Measurements from ENCODE around the gene ZNF140. TPM values are rescaled to one million over a fixed set of nuclear protein-coding genes. Genes with fewer than 3 reads are reported as not detected.
A peak's percentile ranks its signal among the peaks of the same experiment; 100 is the strongest.

ZNF140 gene
- polyA plus RNA-seq, 3 donors: 6.2 to 11.8 (median 6.3) TPM

DNA sequence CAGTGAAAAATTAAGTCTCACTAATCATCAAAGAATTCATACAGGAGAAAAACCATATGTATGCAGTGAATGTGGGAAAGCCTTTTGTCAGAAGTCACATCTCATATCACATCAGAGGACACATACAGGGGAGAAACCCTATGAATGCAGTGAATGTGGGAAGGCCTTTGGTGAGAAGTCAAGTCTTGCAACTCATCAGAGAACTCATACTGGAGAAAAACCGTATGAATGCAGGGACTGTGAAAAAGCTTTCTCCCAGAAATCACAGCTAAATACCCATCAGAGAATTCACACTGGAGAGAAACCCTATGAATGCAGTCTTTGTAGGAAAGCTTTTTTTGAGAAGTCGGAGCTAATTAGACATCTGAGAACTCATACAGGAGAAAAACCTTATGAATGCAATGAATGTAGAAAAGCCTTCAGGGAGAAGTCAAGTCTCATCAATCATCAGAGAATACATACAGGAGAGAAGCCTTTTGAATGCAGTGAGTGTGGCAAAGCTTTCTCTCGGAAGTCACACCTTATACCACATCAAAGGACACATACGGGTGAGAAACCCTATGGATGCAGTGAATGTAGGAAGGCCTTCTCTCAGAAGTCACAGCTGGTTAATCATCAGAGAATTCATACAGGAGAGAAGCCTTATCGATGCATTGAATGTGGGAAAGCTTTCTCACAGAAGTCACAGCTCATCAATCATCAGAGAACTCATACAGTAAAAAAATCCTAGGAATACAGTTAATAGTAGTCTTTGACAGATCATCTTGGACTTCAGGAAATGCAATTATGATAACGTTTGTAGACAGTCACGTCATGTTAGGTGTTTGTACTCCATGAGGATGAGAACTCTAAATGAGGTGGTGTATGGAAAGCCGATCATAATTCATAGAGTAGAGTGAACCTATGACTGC is 22.3 kb upstream of the ZNF140 start:
- Histone ChIP-seq H3K9me3 (replicated peaks in 1 of 2; ENCODE audit: control insufficient read depth in 1 of 2, insufficient read depth in 1 of 2, low read length in 2 of 2) (peaks cover 49 to 92% of the 10 kb centered on the region in 2 donors), H3K4me2 (replicated peaks; ENCODE audit: extremely low read depth, low read length, poor library complexity, severe bottlenecking) (no peak overlapping the region), H3K27me3 (ENCODE audit: control insufficient read depth in 2 of 2, insufficient read depth in 2 of 2, low read length in 2 of 2) (no peaks in the 10 kb centered on the region), H3K79me2 (ENCODE audit: insufficient read depth, low read length) (no peaks in the 10 kb centered on the region), H3K36me3 (replicated peaks in 1 of 2; ENCODE audit: control insufficient read depth in 1 of 2, insufficient read depth in 2 of 2, low read length in 2 of 2) (peaks cover 10 to 48% of the 10 kb centered on the region in 2 donors), H3K4me3 (replicated peaks in 1 of 3; ENCODE audit: low read depth in 2 of 3, low read length in 3 of 3) (peak overlapping the region in 1 of 3 experiments; percentile 23), H4K20me1 (ENCODE audit: insufficient read depth, low read length) (no peaks in the 10 kb centered on the region), H3K9ac (ENCODE audit: insufficient read depth, low read length, poor library complexity, severe bottlenecking) (no peak overlapping the region), H3K27ac (ENCODE audit: low read depth in 1 of 2, low read length in 2 of 2) (no peak overlapping the region), H2AFZ (ENCODE audit: insufficient read depth, low read depth, low read length, poor library complexity, severe bottlenecking) (no peak overlapping the region), H3K4me1 (ENCODE audit: control insufficient read depth in 1 of 2, insufficient read depth in 2 of 2, low read length in 2 of 2) (no peaks in the 10 kb centered on the region)
- DNase-seq: no peak
- intact Hi-C loops (cut with micrococcal nuclease): no loop called here
- Mint-ChIP-seq H3K36me3 (peaks cover 22 to 35% of the 10 kb centered on the region in 2 donors), H3K4me1 (no peaks in the 10 kb centered on the region), H3K9me3 (peaks cover 44 to 88% (median 84%) of the 10 kb centered on the region in 7 donors), H3K4me3 (no peak overlapping the region), H3K27ac (no peak overlapping the region), H3K27me3 (ENCODE audit: low read depth in 3 of 3) (no peaks in the 10 kb centered on the region)
- TF ChIP-seq, protein P1, sequence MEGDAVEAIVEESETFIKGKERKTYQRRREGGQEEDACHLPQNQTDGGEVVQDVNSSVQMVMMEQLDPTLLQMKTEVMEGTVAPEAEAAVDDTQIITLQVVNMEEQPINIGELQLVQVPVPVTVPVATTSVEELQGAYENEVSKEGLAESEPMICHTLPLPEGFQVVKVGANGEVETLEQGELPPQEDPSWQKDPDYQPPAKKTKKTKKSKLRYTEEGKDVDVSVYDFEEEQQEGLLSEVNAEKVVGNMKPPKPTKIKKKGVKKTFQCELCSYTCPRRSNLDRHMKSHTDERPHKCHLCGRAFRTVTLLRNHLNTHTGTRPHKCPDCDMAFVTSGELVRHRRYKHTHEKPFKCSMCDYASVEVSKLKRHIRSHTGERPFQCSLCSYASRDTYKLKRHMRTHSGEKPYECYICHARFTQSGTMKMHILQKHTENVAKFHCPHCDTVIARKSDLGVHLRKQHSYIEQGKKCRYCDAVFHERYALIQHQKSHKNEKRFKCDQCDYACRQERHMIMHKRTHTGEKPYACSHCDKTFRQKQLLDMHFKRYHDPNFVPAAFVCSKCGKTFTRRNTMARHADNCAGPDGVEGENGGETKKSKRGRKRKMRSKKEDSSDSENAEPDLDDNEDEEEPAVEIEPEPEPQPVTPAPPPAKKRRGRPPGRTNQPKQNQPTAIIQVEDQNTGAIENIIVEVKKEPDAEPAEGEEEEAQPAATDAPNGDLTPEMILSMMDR (IDR thresholded peaks at IDR 0.05): no peak
- no CpG with 5 or more reads among the region's 8 CpGs for WGBS (ENCODE audit: insufficient coverage)

DNA sequence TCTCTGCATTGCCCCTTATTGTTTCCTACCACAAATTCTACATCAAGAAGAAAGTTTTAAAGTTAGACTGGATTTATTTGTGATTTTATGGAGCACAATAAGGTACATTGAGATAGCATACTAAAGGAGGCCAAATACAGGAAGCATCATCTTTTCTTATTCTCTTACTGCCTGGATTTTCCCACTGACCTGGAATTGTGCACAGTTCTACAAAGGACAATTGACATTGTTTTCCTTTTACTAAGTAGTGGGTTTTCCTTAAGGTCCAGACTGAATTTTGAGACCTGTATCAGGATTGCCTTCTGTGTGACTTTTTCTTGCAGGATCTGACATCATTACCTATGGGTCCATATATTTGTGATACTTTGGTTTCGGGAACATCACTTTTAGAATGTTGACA is 18.8 kb upstream of the ZNF140 start:
- Histone ChIP-seq H3K27me3 (ENCODE audit: control insufficient read depth in 2 of 2, insufficient read depth in 2 of 2, low read length in 2 of 2) (no peaks in the 10 kb centered on the region), H2AFZ (ENCODE audit: insufficient read depth, low read depth, low read length, poor library complexity, severe bottlenecking) (no peak overlapping the region), H3K4me1 (ENCODE audit: control insufficient read depth in 1 of 2, insufficient read depth in 2 of 2, low read length in 2 of 2) (no peaks in the 10 kb centered on the region), H3K36me3 (replicated peaks in 1 of 2; ENCODE audit: control insufficient read depth in 1 of 2, insufficient read depth in 2 of 2, low read length in 2 of 2) (peaks cover 0 to 23% of the 10 kb centered on the region in 2 donors), H3K4me3 (replicated peaks in 1 of 3; ENCODE audit: low read depth in 2 of 3, low read length in 3 of 3) (peak overlapping the region in 1 of 3 experiments; percentile 23), H3K4me2 (replicated peaks; ENCODE audit: extremely low read depth, low read length, poor library complexity, severe bottlenecking) (no peak overlapping the region), H4K20me1 (ENCODE audit: insufficient read depth, low read length) (no peaks in the 10 kb centered on the region), H3K9ac (ENCODE audit: insufficient read depth, low read length, poor library complexity, severe bottlenecking) (no peak overlapping the region), H3K79me2 (ENCODE audit: insufficient read depth, low read length) (no peaks in the 10 kb centered on the region), H3K9me3 (replicated peaks in 1 of 2; ENCODE audit: control insufficient read depth in 1 of 2, insufficient read depth in 1 of 2, low read length in 2 of 2) (peaks cover 63 to 100% of the 10 kb centered on the region in 2 donors), H3K27ac (ENCODE audit: low read depth in 1 of 2, low read length in 2 of 2) (no peak overlapping the region)
- Mint-ChIP-seq H3K36me3 (peaks cover 4 to 10% of the 10 kb centered on the region in 2 donors), H3K27me3 (ENCODE audit: low read depth in 3 of 3) (peaks cover 0 to 2% (median 0%) of the 10 kb centered on the region in 3 donors), H3K27ac (no peak overlapping the region), H3K4me3 (no peak overlapping the region), H3K9me3 (peaks cover 60 to 98% (median 95%) of the 10 kb centered on the region in 7 donors), H3K4me1 (no peaks in the 10 kb centered on the region)
- intact Hi-C loops (cut with micrococcal nuclease): no loop called here
- TF ChIP-seq, protein P1 (IDR thresholded peaks at IDR 0.05): no peak
- DNase-seq: no peak
- WGBS (ENCODE audit: insufficient coverage): no CpG with 5 or more reads among the region's 1 CpG

Data from CD14-positive monocyte (primary cell).